ENCODE results near the gene CDIP1. TPM values are rescaled to one million over a fixed set of nuclear protein-coding genes. Genes with fewer than 3 reads are reported as not detected.

The CDIP1 gene
- total and polyA plus RNA-seq, 2 experiments from 2014 or later, result 39.2 to 57.6 TPM

GRCh38 chr16:4509420-4509819 lies 29.2 kb downstream of the CDIP1 start (continued):
- no peak for TF ChIP-seq CTCF (conservative IDR thresholded peaks at IDR 0.05; ENCODE audit: low read depth in 2 of 2)
- TF ChIP-seq CREB1 (CRISPR knock-in tag; IDR thresholded peaks at IDR 0.05; ENCODE audit: low read depth), result no peak

GRCh38 chr16:4508806-4509205 lies 29.8 kb downstream of the CDIP1 start:
- H2AFZ ChIP-seq, result no peak overlapping the region
- no peak for ATAC-seq
- Mint-ChIP-seq H3K27ac (no peak overlapping the region), H3K27me3 (ENCODE audit: insufficient read depth, low read depth, poor library complexity) (peaks cover 17% of the 10 kb centered on the region), H3K4me1 (peaks cover 9% of the 10 kb centered on the region), H3K36me3 (ENCODE audit: low read depth) (peaks cover 39% of the 10 kb centered on the region), H3K4me3 (no peak overlapping the region), H3K9me3 (no peaks in the 10 kb centered on the region)
- H3K79me2 ChIP-seq (replicated peaks; ENCODE audit: insufficient read depth), result no peaks in the 10 kb centered on the region; the same call in 1 of the 2 replicates
- H3K27me3 ChIP-seq (ENCODE audit: insufficient read depth), result no peaks in the 10 kb centered on the region
- H3K4me1 ChIP-seq (ENCODE audit: insufficient read depth), result 0 out of 2 replicates have a peak, but pooled peaks cover 3% of the 10 kb centered on the region
- no peak overlapping the region for H3K27ac ChIP-seq (ENCODE audit: low read depth)
- DNase-seq (ENCODE audit: low spot score), result no peak
- 0 out of 2 replicates have a peak, but pooled peaks cover 7% of the 10 kb centered on the region for H3F3A ChIP-seq (replicated peaks; ENCODE audit: low read depth)
- no peak overlapping the region for H3K4me2 ChIP-seq
- no peak for TF ChIP-seq JUNB (IDR thresholded peaks at IDR 0.05; ENCODE audit: unreplicated experiment)
- no peak for TF ChIP-seq EZH2 (IDR thresholded peaks at IDR 0.05; ENCODE audit: low read depth, unreplicated experiment)
- no peak for TF ChIP-seq ZNF331 (CRISPR knock-in tag; IDR thresholded peaks at IDR 0.05; ENCODE audit: low read depth)
- TF ChIP-seq EZH2phosphoT487 (IDR thresholded peaks at IDR 0.05; ENCODE audit: unreplicated experiment), result no peak
- no peak for TF ChIP-seq ZNF114 (CRISPR knock-in tag; IDR thresholded peaks at IDR 0.05)
- no peak for TF ChIP-seq CTCF (conservative IDR thresholded peaks at IDR 0.05; ENCODE audit: low read depth in 2 of 2)
- no peak for TF ChIP-seq REST (IDR thresholded peaks at IDR 0.05; ENCODE audit: unreplicated experiment)
- no peak for TF ChIP-seq ZNF462 (CRISPR knock-in tag; IDR thresholded peaks at IDR 0.05)
- TF ChIP-seq CREB1 (CRISPR knock-in tag; IDR thresholded peaks at IDR 0.05; ENCODE audit: low read depth), result no peak
- TF ChIP-seq NANOG (IDR thresholded peaks at IDR 0.05; ENCODE audit: borderline replicate concordance), result no peak
- TF ChIP-seq POLR2AphosphoS5 (IDR thresholded peaks at IDR 0.05; ENCODE audit: low read depth), result no peak
- no peak for TF ChIP-seq STAT1 (IDR thresholded peaks at IDR 0.05; ENCODE audit: unreplicated experiment)
- no peaks in the 10 kb centered on the region for H3K9me2 ChIP-seq (ENCODE audit: insufficient read depth)
- no peak overlapping the region for H3K4me3 ChIP-seq
- no peaks in the 10 kb centered on the region; the same call in 1 of the 2 replicates for H4K20me1 ChIP-seq (replicated peaks; ENCODE audit: insufficient read depth)
- H3K36me3 ChIP-seq (ENCODE audit: insufficient read depth), result no peaks in the 10 kb centered on the region
